Measurements from ENCODE around the gene TEX29.

GRCh38 chr13:111359930-111360329 is 39.5 kb downstream of the TEX29 start:
- TF ChIP-seq CTCF (IDR thresholded peaks at IDR 0.05) (no peak), POLR2A (IDR thresholded peaks at IDR 0.05) (no peak), POLR2AphosphoS5 (IDR thresholded peaks at IDR 0.05) (no peak)

Data from upper lobe of left lung (tissue), 4 donors.